K562 (cell line): ENCODE results near the gene DNAJC11. TPM values are rescaled to one million over a fixed set of nuclear protein-coding genes. Genes with fewer than 3 reads are reported as not detected.

Experiments used
- ATAC-seq: fragments of 200-7000 bp; cut with Tn5 transposase; 3 replicates; pipeline ENCODE4 v1.9.1; 2020; ENCODE audit warnings: moderate library complexity
- BruUV-seq: library from RNA; stranded (reverse); fragments of 400-500 nt; replicated peaks from 2 replicates; lab custom pipeline; 2021; lab: Mats Ljungman, UMichigan
- CTCF ChIA-PET: fragments of 300-600 bp; formaldehyde crosslinking; extraction: SDS; loops from one replicate; lab custom pipeline; 2021; ENCODE audit warnings: low intra/inter-chr PET ratio; lab: Yijun Ruan, JAX
- POLR2A ChIA-PET: fragments of 300-600, 350-650 bp; sonication (Branson Sonifier 250); formaldehyde crosslinking; extraction: SDS; loops from one replicate; lab custom pipeline; 2021; ENCODE audit warnings: antibody characterized with exemption, inconsistent platforms; lab: Yijun Ruan, JAX
- DNase-seq, 4 experiments: peaks; one replicate each; pipeline versions ENCODE4 v3.0.0 to v3.0.0-alpha.2; 2011 to 2018; ENCODE audit warnings: low spot score in 3 of 4, mixed read lengths in 3 of 4; ENCODE audit errors: extremely low read depth in 1 of 4
- FAIRE-seq: peaks from 2 replicates; lab custom pipeline; 2011; peaks lifted over from hg19 to GRCh38; lab: Jason Lieb, UNC
- H2AFZ ChIP-seq: 2 replicates; pipeline ENCODE4 v1.6.0; 2011; ENCODE audit warnings: low read depth, low read length, control low read depth, inconsistent platforms
- H3K27ac ChIP-seq: fragments of 200-600 bp; 3 replicates; pipeline ENCODE4 v1.8.0; 2011; ENCODE audit warnings: low read depth, mild to moderate bottlenecking, control low read depth, inconsistent platforms, low read length, moderate library complexity, mixed read lengths; ENCODE audit errors: extremely low read depth
- H3K27me3 ChIP-seq, 2 experiments: fragments of 300-600 bp in 1 of 2; 2 replicates in 1 of 2; 3 replicates in 1 of 2; pipeline versions ENCODE4 v1.6.0 to v1.8.0; 2011; ENCODE audit warnings: inconsistent platforms in 2 of 2, low read length in 2 of 2, mild to moderate bottlenecking in 1 of 2, mixed read lengths in 1 of 2, moderate library complexity in 1 of 2; ENCODE audit not compliant: control insufficient read depth in 2 of 2, insufficient read depth in 2 of 2
- H3K36me3 ChIP-seq: fragments of 300-600 bp; 3 replicates; pipeline ENCODE4 v1.8.0; 2011; ENCODE audit warnings: mild to moderate bottlenecking, low read length, inconsistent platforms; ENCODE audit not compliant: control insufficient read depth, insufficient read depth
- H3K4me1 ChIP-seq, 2 experiments: fragments of 200-600 bp in 1 of 2; replicated peaks in 1 of 2; 2 replicates in 1 of 2; 3 replicates in 1 of 2; pipeline versions ENCODE4 v1.5.1 to v1.8.0; 2011; ENCODE audit warnings: inconsistent platforms in 2 of 2, low read length in 2 of 2, mild to moderate bottlenecking in 1 of 2, mixed read lengths in 1 of 2, moderate library complexity in 1 of 2; ENCODE audit not compliant: control insufficient read depth in 2 of 2, insufficient read depth in 2 of 2
- H3K4me2 ChIP-seq: 2 replicates; pipeline ENCODE4 v1.6.1; 2011; ENCODE audit warnings: low read length, control low read depth, inconsistent platforms, mixed read lengths; ENCODE audit not compliant: insufficient read depth
- H3K4me3 ChIP-seq: fragments of 200-600 bp; sonication (generic), shearing (Covaris generic); 2 replicates; pipeline ENCODE4 v1.5.1; 2016; ENCODE audit warnings: control low read depth, inconsistent platforms
- H3K79me2 ChIP-seq: fragments of 200-600 bp; 3 replicates; pipeline ENCODE4 v1.8.0; 2011; ENCODE audit warnings: low read length, inconsistent platforms; ENCODE audit not compliant: control insufficient read depth, insufficient read depth
- H3K9ac ChIP-seq, 2 experiments: 2 replicates each; pipeline versions ENCODE4 v1.6.0 to v1.6.1; 2011; ENCODE audit warnings: low read depth in 2 of 2, low read length in 2 of 2, control low read depth in 1 of 2, inconsistent platforms in 1 of 2, mild to moderate bottlenecking in 1 of 2, mixed read lengths in 1 of 2; ENCODE audit not compliant: insufficient read depth in 1 of 2
- H3K9me1 ChIP-seq: one replicate; pipeline ENCODE4 v1.6.0; 2011; ENCODE audit warnings: inconsistent platforms, mild to moderate bottlenecking, low read length, moderate library complexity; ENCODE audit not compliant: control insufficient read depth, insufficient read depth
- H3K9me3 ChIP-seq: replicated peaks from 2 replicates; pipeline ENCODE4 v1.5.1; 2011; ENCODE audit warnings: low read depth, low read length, inconsistent platforms; ENCODE audit not compliant: control insufficient read depth, insufficient read depth
- H4K20me1 ChIP-seq: replicated peaks from 2 replicates; pipeline ENCODE4 v1.6.1; 2011; ENCODE audit warnings: low read length, inconsistent platforms, mixed read lengths; ENCODE audit not compliant: control insufficient read depth, insufficient read depth
- CAMTA2 ChIP-seq: fragments of 250-450 bp; sonication (Bioruptor Pico); conservative IDR thresholded peaks from 2 replicates; pipeline ENCODE4 v1.5.1; 2022
- ELF1 ChIP-seq: fragments of 200-800 bp; sonication (Bioruptor generic); IDR thresholded peaks from 2 replicates; pipeline ENCODE4 v1.6.1; 2016; ENCODE audit warnings: missing genetic modification characterization, missing compliant biosample characterization
- GABPA ChIP-seq: fragments of 200-800 bp; sonication (Bioruptor generic); conservative IDR thresholded peaks from 2 replicates; pipeline ENCODE4 v1.6.1; 2016; ENCODE audit warnings: low read depth, missing genetic modification characterization, missing compliant biosample characterization
- LCOR ChIP-seq: sonication (generic); formaldehyde crosslinking; IDR thresholded peaks from 2 replicates; pipeline ENCODE4 v1.8.0; 2022; ENCODE audit warnings: mild to moderate bottlenecking, missing genetic modification reagents
- NCOR1 ChIP-seq: fragments of 450-650 bp; IDR thresholded peaks from 2 replicates; pipeline ENCODE4 v1.6.1; 2016; ENCODE audit warnings: mild to moderate bottlenecking, moderate library complexity
- NR3C1 ChIP-seq: sonication (generic); formaldehyde crosslinking; IDR thresholded peaks from 2 replicates; pipeline ENCODE4 v1.8.1; 2022; ENCODE audit warnings: missing genetic modification reagents
- POLR2G ChIP-seq: fragments of 200-400 bp; formaldehyde crosslinking; IDR thresholded peaks from 2 replicates; pipeline ENCODE4 v1.6.1; 2017; ENCODE audit warnings: low read depth, mild to moderate bottlenecking, antibody characterized with exemption, low read length, moderate library complexity
- RBFOX2 ChIP-seq: fragments of 200-400 bp; formaldehyde crosslinking; IDR thresholded peaks from 2 replicates; pipeline ENCODE4 v1.6.1; 2017; ENCODE audit warnings: low read depth, mild to moderate bottlenecking, low read length, moderate library complexity
- RBM34 ChIP-seq: fragments of 200-400 bp; formaldehyde crosslinking; IDR thresholded peaks from 2 replicates; pipeline ENCODE4 v1.6.1; 2018; ENCODE audit warnings: low read length, borderline replicate concordance; ENCODE audit not compliant: insufficient read depth
- RCOR1 ChIP-seq, 2 experiments: IDR thresholded peaks; 2 replicates each; pipeline ENCODE4 v1.6.1; 2012; ENCODE audit warnings: low read depth in 2 of 2, low read length in 2 of 2, borderline replicate concordance in 1 of 2, improper control_type of control experiment in 1 of 2
- SP2 ChIP-seq: IDR thresholded peaks from 2 replicates; pipeline ENCODE4 v1.6.1; 2011; ENCODE audit warnings: mild to moderate bottlenecking, low read depth, low read length, moderate library complexity; ENCODE audit not compliant: poor library complexity, severe bottlenecking; ENCODE audit errors: extremely low read depth
- ZEB2 ChIP-seq: fragments of 450-650 bp; IDR thresholded peaks from 2 replicates; pipeline ENCODE4 v1.6.1; 2016
- ZNF384 ChIP-seq: IDR thresholded peaks from 2 replicates; pipeline ENCODE4 v1.6.1; 2012; ENCODE audit warnings: low read depth, low read length, improper control_type of control experiment
- WGBS: fragments of 100-300 bp; shearing (Covaris generic); methylation state at CpG from one replicate; pipeline ENCODE4 v1.1.6; 2016; ENCODE audit warnings: low coverage, mixed read lengths; ENCODE audit not compliant: insufficient coverage; ENCODE audit errors: missing lambda C conversion rate; 5-methylcytosine and 5-hydroxymethylcytosine counted together
- in situ Hi-C: fragments of 300-500 bp; cut with MboI; formaldehyde crosslinking; loops from 4 replicates; pipeline ENCODE4 v1.15.0; 2018; ENCODE audit warnings: inconsistent platforms, mixed read lengths
- intact Hi-C: fragments of 100-400 bp; cut with micrococcal nuclease; formaldehyde crosslinking; loops from 2 replicates; pipeline ENCODE4 v1.14.2; 2022
- polyA plus RNA-seq, 8 experiments: library from polyadenylated mRNA; depleted of rRNA in 4 of 8; stranded (reverse) in 5 of 8; unstranded in 3 of 8; fragments of >200 nt; fragmentation: Nextera tagmentation in 2 of 8; fragmentation: Illumina TruSeq in 1 of 8; extraction: Ambion mirVana in 2 of 8; extraction: Trizol in 1 of 8; gene quantifications; 2 replicates each; pipeline versions ENCODE4 v1.2.1 to v1.2.3, GENCODE V29; 2011 to 2014; ENCODE audit warnings: inconsistent platforms in 1 of 8, missing spikeins in 1 of 8
- total RNA-seq, 7 experiments: library from RNA; depleted of rRNA in 6 of 7; stranded (reverse); fragments of >200 nt in 6 of 7; fragmentation: Illumina TruSeq in 2 of 7; extraction: Trizol in 2 of 7; gene quantifications; 2 replicates each; pipeline versions ENCODE4 v1.2.1 to v1.2.3, GENCODE V29; 2011 to 2021; ENCODE audit warnings: low replicate concordance in 1 of 7

Gene DNAJC11
- total and polyA plus RNA-seq, 9 of the 15 experiments (the other 6 are each of a cell fraction or from before 2014, with no cell fraction given): 14.1 to 123 (median 76.6) TPM

DNA sequence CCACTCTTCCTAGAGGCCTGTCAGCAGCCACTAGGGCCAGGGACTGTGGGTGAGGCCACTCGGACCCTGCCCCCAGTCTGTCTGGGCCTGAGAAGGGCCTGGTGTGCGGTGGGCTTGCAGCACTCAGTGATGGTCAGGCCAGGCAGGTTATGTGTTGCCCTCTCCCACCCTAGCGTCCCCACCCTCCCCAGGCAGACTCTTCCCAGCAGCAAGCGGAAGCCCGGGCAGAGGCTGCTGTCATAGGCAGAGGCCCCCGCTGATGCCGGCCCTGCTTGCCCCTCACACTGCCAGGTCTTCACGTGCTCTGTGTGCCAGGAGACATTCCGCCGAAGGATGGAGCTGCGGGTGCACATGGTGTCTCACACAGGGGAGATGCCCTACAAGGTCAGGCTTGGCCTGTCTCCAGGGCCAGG, 115.2 kb downstream of the DNAJC11 start:
- H3K4me2 ChIP-seq: no peak overlapping the region
- 89% methylated on average over 11 of the region's 11 CpGs for WGBS
- no peak overlapping the region for H3K4me3 ChIP-seq
- in situ Hi-C loops: no loop called here
- ATAC-seq (no peak), DNase-seq (no peak)
- H3K9me1 ChIP-seq: peaks cover 21% of the 10 kb centered on the region
- ChIA-PET POLR2A (interaction anchor here (13.4 kb wide), 1 partner anchor 14 kb away, joined by 221 read pairs; the partner anchor contains the start of gene KLHL21), CTCF (no interaction called here)
- peak overlapping the region in 1 of 2 experiments; percentile 82; a peak in 1 of 4 replicates for H3K9ac ChIP-seq
- no peaks in the 10 kb centered on the region for H3K9me3 ChIP-seq
- H4K20me1 ChIP-seq: peaks cover 32% of the 10 kb centered on the region
- TF ChIP-seq POLR2G (peak; percentile 73), RBM34 (no peak), RBFOX2 (peak; percentile 54; the same call in 1 of the 2 replicates)
- TF ChIP-seq, all 486 proteins: peak for 2
- no peak for FAIRE-seq
- H2AFZ ChIP-seq: no peak overlapping the region
- intact Hi-C loops: no loop called here
- H3K36me3 ChIP-seq: peaks cover 75% of the 10 kb centered on the region; the same call in 2 of the 3 replicates
- H3K79me2 ChIP-seq: peaks cover 28% of the 10 kb centered on the region
- H3K4me1 ChIP-seq: peaks cover 28 to 64% of the 10 kb centered on the region in 2 experiments; a peak in 4 of 5 replicates
- H3K27ac ChIP-seq: no peak overlapping the region
- BruUV-seq: no TSS peak
- H3K27me3 ChIP-seq: no peaks in the 10 kb centered on the region

DNA sequence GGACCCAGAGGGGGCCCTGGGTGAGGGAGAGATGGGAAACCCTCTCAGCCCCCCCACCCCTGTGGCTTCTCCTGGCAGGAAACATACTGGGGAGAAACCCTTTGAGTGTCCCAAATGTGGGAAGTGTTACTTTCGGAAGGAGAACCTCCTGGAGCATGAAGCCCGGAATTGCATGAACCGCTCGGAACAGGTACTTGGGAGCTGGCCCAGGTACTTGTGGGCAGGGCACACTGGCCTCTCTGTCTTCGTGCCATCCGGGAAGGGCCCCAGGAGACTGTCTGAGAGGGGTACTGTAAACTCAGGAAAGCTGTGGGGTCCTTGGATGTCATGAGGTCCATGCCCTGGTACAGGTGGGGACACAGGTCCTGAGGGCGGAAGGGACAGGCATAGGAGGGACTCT, 115.8 kb downstream of the DNAJC11 start:
- 97% methylated on average over 7 of the region's 7 CpGs for WGBS
- Histone ChIP-seq H3K9me1 (peaks cover 19% of the 10 kb centered on the region), H3K4me1 (peaks cover 33 to 66% of the 10 kb centered on the region in 2 experiments; a peak in 4 of 5 replicates), H3K4me2 (no peak overlapping the region), H4K20me1 (peaks cover 33% of the 10 kb centered on the region), H3K4me3 (no peak overlapping the region)
- ATAC-seq (no peak), DNase-seq (no peak)
- in situ Hi-C loops: no loop called here
- CTCF ChIA-PET: no interaction called here
- TF ChIP-seq RCOR1 (IDR thresholded peaks at IDR 0.05; ENCODE audit: borderline replicate concordance in 1 of 2, low read depth in 2 of 2, low read length in 2 of 2): no peak
- no peak for TF ChIP-seq NCOR1
- TF ChIP-seq SP2: no peak
- no peak for TF ChIP-seq GABPA (tag)
- no peak for TF ChIP-seq LCOR (CRISPR knock-in tag)
- TF ChIP-seq CAMTA2: no peak
- TF ChIP-seq ELF1 (tag): no peak
- no peak for TF ChIP-seq ZNF384
- no peak for TF ChIP-seq ZEB2
- no peak for TF ChIP-seq NR3C1 (CRISPR knock-in tag)
- TF ChIP-seq, all 486 proteins: peak for 0
- H3K27me3 ChIP-seq: no peaks in the 10 kb centered on the region
- no peaks in the 10 kb centered on the region for H3K9me3 ChIP-seq
- H3K27ac ChIP-seq: no peak overlapping the region
- peak overlapping the region in 1 of 2 experiments; percentile 82; a peak in 1 of 4 replicates for H3K9ac ChIP-seq
- H2AFZ ChIP-seq: no peak overlapping the region
- POLR2A ChIA-PET: interaction anchor here (0.7 to 13.4 kb wide), 2 partner anchors 14 to 86 kb away, joined by 3 to 221 read pairs; partner anchors contain the start of gene KLHL21
- intact Hi-C loops: no loop called here
- no peak for FAIRE-seq
- peaks cover 34% of the 10 kb centered on the region for H3K79me2 ChIP-seq
- no TSS peak for BruUV-seq
- peaks cover 74% of the 10 kb centered on the region; the same call in 2 of the 3 replicates for H3K36me3 ChIP-seq
